Stimulated activated naive CD4-positive, alpha-beta T cell treated with Interleukin-2 at 50 U/mL for 16 hours (primary cell): ENCODE measurements around the gene HTRA1.

Source experiments
- DNase-seq: peaks from one replicate; lab custom pipeline; 2025; lab: John Stamatoyannopoulos, UW

The HTRA1 gene

DNA sequence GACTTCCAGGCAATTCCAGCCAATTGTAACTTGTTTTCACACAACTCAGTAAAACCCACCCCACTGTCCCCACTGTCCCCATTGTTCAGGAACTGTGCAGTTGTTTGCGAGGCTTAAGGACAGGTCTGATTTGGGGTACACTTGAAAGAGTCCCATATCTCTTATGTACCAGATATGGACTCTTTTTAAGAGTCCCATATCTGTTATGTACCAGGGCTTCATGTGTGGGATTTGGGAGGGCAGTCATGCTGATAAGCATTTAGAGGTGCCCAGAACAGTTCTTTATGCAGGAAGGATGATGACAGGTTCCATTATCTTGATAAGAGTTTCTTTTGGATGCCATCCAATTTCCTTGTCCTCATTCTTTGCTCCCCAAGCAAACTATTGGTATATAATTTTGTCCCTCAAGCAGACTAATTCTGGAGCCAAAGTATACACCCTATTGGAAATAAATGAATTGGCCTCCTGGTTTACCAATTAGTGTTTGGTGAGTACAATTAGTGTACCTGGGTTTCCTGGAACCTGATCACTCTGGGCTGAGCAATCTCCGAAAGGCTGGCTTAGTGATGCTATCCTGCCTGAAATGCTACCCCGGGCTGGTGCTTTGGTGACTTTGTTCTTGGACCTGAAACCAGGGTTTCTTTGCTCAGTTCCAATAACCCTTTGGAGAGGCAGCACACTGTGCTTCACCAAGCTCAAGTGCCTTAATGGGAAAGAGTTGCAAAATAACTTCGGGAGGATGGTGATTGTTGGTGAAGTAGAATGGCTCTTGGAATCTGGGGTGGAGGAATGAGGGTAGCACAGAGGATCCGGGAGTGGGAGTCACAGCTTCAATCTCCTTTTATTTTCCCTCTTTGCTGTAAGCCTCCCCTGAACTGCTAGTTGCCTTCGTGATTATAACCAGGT is 93.0 kb downstream of the HTRA1 start:
- DNase-seq: no peak

DNA sequence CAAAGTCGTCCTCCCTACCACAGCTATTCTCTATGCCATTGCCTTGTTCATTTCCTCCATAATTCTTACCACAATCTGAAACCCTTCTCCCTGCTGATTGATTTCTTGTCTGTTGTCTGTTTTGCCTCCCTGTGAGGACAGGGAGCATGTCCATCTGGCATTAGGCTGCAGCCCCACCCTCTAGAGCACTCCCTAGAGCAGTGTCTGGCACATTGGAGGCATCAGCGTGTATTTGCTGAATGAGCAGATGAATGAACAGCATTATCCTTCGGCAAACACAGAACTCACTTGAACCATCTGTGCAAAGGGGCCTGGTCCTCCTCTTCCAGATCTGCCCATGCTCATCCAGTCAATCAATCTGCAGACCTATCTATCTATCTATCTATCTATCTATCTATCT is 94.1 kb downstream of the HTRA1 start:
- DNase-seq: no peak

DNA sequence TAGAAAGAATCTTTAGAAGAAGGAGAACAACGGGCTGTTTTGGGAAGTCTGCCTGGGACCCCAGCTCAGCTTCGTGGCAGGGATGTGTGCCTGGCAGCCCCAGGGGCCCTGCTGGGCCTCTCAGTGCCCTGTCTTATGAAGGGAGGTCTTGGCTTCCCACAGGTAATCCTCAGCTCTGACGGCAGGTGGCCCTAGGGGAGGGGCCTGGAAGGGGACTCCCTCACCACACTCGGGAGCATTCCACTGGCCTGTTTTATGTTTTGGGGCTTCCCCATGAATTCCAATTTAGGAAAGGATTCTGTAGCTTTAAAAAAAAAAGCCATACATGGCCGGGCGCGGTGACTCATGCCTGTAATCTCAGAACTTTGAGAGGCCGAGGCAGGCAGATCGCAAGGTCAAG is 96.2 kb downstream of the HTRA1 start:
- DNase-seq: no peak

DNA sequence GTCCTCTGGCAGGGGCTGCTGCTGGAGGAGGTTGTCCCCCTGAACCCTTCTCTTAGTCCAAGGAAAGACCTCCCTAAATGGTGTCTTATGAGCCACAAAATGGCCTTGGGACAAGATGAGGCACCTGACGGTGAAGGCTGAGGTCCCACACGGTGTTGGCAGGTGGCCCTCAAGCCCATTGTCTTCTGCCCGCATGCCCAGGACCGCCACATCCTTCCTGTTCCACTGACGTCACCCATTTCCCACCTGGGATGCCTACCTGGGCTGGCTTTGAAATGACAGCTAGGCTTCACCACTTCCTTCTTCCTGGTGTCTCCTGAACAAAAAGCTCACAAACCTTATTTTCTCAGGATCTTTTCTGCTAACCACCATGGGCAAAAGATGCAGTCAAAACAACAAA is 97.1 kb downstream of the HTRA1 start:
- no peak for DNase-seq

DNA sequence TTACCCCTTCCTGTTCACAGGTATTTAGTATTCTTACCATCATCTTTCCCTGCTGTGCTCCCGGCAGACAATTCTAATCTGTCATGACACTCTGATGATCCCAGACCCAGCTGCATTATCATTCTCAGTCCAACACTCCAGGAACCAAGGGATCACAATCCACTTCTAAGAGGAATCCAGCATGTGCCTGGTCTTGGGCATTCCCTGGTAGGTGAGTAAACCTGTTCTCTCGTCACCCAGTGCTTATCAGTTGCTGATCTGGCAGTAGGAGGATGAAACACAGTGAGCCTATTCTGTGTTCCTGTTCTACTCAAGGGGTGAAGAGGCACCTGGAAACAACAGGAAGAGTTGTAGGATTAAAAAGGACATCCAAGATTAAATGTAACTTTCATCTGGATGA is 97.9 kb downstream of the HTRA1 start:
- DNase-seq: no peak

DNA sequence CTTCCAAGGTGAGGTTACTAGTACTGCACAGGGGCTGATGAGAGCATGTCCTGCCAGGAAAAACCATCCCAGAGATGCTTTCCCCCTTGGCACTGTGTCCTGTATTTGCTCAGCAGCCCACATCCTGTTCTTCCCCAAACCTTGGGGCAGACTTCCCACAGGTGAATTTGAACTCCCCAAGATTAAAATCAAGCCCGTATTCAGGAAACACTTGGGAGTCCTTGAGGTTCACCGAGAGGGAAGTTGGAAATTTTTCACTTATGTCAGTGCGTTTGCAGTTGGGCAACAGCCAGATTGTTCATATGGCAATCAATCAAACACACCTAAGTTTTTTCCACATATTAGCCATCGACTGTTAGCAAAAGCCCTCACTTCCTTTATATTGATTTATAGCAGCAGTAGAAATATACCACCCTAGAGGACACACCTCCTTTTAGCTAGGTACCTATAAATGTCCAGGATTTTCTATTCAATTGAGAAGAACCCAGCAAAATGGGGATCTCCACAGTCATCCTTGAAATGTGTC is 99.0 kb downstream of the HTRA1 start, which contains the start of gene DMBT1:
Gene DMBT1, plus strand, starts transcription at position 476 of the 526 bp plus-strand sequence. Its CDS starts 17 bp downstream, at position 493.
- no peak for DNase-seq

DNA sequence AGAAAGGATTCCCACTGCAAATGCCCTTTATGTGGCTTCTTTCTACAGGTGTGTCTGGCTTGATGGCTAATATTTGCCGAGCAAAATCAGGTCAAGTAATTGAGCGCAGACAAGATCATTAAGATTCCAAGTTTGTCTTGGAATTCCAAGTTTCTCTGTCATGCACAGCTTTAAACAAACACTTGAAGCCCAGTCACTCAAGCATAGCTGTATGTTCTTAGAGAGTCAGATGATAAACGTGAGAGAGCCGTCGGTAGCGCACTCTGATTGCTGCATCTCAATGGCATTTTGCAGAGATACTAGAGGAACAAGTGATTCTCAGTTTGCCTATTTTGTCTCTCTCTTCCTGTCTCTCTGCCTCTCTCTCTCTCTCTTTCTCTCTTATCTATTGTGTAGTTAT is 99.9 kb downstream of the HTRA1 start:
- DNase-seq: no peak

DNA sequence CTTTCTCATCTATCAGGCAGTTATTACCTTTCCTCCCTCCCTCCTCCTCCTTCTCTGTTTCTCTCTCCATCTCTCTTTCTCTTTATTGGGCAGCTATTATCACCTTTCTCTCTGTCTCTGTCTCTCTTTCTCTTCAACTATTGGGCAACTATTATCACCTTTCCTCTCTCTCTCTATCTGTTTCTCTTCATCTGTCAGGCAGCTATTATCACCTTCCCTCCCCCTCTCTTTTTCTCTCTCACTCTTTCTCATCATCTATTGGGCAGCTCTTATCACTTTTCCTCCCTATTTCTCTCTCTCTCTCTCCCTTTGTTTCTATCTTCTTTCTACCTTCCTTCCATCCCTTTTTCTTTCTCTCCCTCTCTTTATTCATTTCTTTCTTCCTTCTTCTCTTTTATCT is 100.4 kb downstream of the HTRA1 start:
- DNase-seq: no peak
